ENCODE data around the gene CDH13. TPM values are rescaled to one million over a fixed set of nuclear protein-coding genes. Genes with fewer than 3 reads are reported as not detected.

Gene CDH13
- total and polyA plus RNA-seq, 9 of the 15 experiments (the other 6 are each of a cell fraction or from before 2014, with no cell fraction given): 0.03 TPM; not detected in 8

DNA sequence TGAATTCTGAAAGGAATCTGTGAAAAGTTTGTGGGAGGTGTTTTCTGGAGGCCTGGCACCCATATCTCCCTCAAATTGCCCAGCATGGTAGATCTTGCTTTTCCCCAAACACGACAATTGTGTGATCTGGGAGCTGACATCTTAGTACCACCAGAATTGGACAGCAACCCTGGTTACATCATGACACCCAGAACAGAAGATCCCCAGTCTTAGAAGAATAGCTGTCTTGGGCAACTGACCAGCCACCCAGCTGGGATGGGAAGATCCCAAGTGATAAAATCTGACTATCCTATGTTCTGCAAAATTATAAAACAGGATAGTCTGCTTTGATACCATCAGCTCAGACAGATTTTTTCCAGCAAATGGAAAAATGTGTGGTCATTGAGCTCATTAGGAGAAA is 235.3 kb downstream of the CDH13 start:
- Histone ChIP-seq H4K20me1 (replicated peaks; ENCODE audit: control insufficient read depth, insufficient read depth, low read length) (no peaks in the 10 kb centered on the region), H2AFZ (ENCODE audit: low read depth, low read length) (no peak overlapping the region), H3K36me3 (ENCODE audit: control insufficient read depth, insufficient read depth, low read length) (no peaks in the 10 kb centered on the region), H3K79me2 (ENCODE audit: control insufficient read depth, insufficient read depth, low read length) (no peaks in the 10 kb centered on the region), H3K9me1 (ENCODE audit: control insufficient read depth, insufficient read depth, low read length) (no peaks in the 10 kb centered on the region), H3K27ac (ENCODE audit: extremely low read depth, low read depth, low read length) (no peak overlapping the region), H3K4me1 (replicated peaks in 1 of 2; ENCODE audit: control insufficient read depth in 2 of 2, insufficient read depth in 2 of 2, low read length in 2 of 2) (no peaks in the 10 kb centered on the region), H3K9me3 (replicated peaks; ENCODE audit: control insufficient read depth, insufficient read depth, low read depth, low read length) (no peaks in the 10 kb centered on the region; the same call in 1 of the 2 replicates), H3K9ac (ENCODE audit: insufficient read depth in 1 of 2, low read depth in 2 of 2, low read length in 2 of 2) (no peak overlapping the region), H3K27me3 (ENCODE audit: control insufficient read depth in 2 of 2, insufficient read depth in 2 of 2, low read length in 2 of 2) (no peaks in the 10 kb centered on the region), H3K4me2 (ENCODE audit: insufficient read depth, low read length) (no peak overlapping the region), H3K4me3 (no peak overlapping the region)
- CTCF ChIA-PET (ENCODE audit: low intra/inter-chr PET ratio): no interaction called here
- DNase-seq (ENCODE audit: extremely low read depth in 1 of 4, low spot score in 3 of 4) (no peak), ATAC-seq (no peak), FAIRE-seq (no peak)
- in situ Hi-C loops (cut with MboI) (no loop called here), intact Hi-C loops (cut with micrococcal nuclease) (no loop called here)
- WGBS (ENCODE audit: insufficient coverage, low coverage, missing lambda C conversion rate): 0% methylated on average over 1 of the region's 1 CpG
- POLR2A ChIA-PET: no interaction called here
- no TSS peak for BruUV-seq (replicated peaks)
- TF ChIP-seq ZSCAN32 (CRISPR knock-in tag; IDR thresholded peaks at IDR 0.05) (no peak), TARDBP (IDR thresholded peaks at IDR 0.05) (no peak), ADNP (tag; IDR thresholded peaks at IDR 0.05) (no peak), ZBTB11 (CRISPR knock-in tag; IDR thresholded peaks at IDR 0.05) (no peak), SETDB1 (IDR thresholded peaks at IDR 0.05; ENCODE audit: low read length) (no peak), SMAD2 (IDR thresholded peaks at IDR 0.05; ENCODE audit: low read depth, low read length) (no peak), BDP1 (IDR thresholded peaks at IDR 0.05; ENCODE audit: insufficient read depth, insufficient read length) (no peak), CREBBP (IDR thresholded peaks at IDR 0.05; ENCODE audit: low read depth, low read length) (no peak), NUFIP1 (IDR thresholded peaks at IDR 0.05; ENCODE audit: partially characterized antibody) (no peak), DPF2 (IDR thresholded peaks at IDR 0.05) (no peak), ZNF23 (CRISPR knock-in tag; IDR thresholded peaks at IDR 0.05) (no peak), SNIP1 (IDR thresholded peaks at IDR 0.05; ENCODE audit: low read depth) (no peak), MBD2 (IDR thresholded peaks at IDR 0.05; ENCODE audit: borderline replicate concordance, low read depth) (no peak), CREB1 (IDR thresholded peaks at IDR 0.05) (no peak), CREB1 (CRISPR knock-in tag; IDR thresholded peaks at IDR 0.05) (no peak)
- TF ChIP-seq, protein P1, sequence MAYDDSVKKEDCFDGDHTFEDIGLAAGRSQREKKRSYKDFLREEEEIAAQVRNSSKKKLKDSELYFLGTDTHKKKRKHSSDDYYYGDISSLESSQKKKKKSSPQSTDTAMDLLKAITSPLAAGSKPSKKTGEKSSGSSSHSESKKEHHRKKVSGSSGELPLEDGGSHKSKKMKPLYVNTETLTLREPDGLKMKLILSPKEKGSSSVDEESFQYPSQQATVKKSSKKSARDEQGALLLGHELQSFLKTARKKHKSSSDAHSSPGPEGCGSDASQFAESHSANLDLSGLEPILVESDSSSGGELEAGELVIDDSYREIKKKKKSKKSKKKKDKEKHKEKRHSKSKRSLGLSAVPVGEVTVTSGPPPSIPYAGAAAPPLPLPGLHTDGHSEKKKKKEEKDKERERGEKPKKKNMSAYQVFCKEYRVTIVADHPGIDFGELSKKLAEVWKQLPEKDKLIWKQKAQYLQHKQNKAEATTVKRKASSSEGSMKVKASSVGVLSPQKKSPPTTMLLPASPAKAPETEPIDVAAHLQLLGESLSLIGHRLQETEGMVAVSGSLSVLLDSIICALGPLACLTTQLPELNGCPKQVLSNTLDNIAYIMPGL (CRISPR knock-in tag; IDR thresholded peaks at IDR 0.05): no peak
- TF ChIP-seq, protein P2, sequence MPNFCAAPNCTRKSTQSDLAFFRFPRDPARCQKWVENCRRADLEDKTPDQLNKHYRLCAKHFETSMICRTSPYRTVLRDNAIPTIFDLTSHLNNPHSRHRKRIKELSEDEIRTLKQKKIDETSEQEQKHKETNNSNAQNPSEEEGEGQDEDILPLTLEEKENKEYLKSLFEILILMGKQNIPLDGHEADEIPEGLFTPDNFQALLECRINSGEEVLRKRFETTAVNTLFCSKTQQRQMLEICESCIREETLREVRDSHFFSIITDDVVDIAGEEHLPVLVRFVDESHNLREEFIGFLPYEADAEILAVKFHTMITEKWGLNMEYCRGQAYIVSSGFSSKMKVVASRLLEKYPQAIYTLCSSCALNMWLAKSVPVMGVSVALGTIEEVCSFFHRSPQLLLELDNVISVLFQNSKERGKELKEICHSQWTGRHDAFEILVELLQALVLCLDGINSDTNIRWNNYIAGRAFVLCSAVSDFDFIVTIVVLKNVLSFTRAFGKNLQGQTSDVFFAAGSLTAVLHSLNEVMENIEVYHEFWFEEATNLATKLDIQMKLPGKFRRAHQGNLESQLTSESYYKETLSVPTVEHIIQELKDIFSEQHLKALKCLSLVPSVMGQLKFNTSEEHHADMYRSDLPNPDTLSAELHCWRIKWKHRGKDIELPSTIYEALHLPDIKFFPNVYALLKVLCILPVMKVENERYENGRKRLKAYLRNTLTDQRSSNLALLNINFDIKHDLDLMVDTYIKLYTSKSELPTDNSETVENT (CRISPR knock-in tag; IDR thresholded peaks at IDR 0.05): no peak

All from K562 (cell line).